Subcutaneous adipose tissue (tissue), 4 donors: ENCODE results near the gene ARMC3. TPM values are rescaled to one million over a fixed set of nuclear protein-coding genes. Genes with fewer than 3 reads are reported as not detected.

Experiments used
- CTCF ChIP-seq: fragments of 450-650 bp; IDR thresholded peaks from one replicate; pipeline ENCODE4 v1.5.1; 2016; ENCODE audit warnings: low read depth, mild to moderate bottlenecking, control low read depth, antibody characterized with exemption, moderate library complexity
- total RNA-seq, 4 donors: library from RNA; depleted of rRNA; stranded (reverse); fragments of >200 nt; gene quantifications; one replicate each; pipeline ENCODE4 v1.1.0, GENCODE V29; 2016

The ARMC3 gene
- total RNA-seq, 4 donors from 2014 or later: not detected

GRCh38 chr10:23051855-23052331 is 124.0 kb downstream of the ARMC3 start:
- TF ChIP-seq CTCF: no peak

GRCh38 chr10:23053036-23053435 is 125.2 kb downstream of the ARMC3 start:
- TF ChIP-seq CTCF: no peak

DNA sequence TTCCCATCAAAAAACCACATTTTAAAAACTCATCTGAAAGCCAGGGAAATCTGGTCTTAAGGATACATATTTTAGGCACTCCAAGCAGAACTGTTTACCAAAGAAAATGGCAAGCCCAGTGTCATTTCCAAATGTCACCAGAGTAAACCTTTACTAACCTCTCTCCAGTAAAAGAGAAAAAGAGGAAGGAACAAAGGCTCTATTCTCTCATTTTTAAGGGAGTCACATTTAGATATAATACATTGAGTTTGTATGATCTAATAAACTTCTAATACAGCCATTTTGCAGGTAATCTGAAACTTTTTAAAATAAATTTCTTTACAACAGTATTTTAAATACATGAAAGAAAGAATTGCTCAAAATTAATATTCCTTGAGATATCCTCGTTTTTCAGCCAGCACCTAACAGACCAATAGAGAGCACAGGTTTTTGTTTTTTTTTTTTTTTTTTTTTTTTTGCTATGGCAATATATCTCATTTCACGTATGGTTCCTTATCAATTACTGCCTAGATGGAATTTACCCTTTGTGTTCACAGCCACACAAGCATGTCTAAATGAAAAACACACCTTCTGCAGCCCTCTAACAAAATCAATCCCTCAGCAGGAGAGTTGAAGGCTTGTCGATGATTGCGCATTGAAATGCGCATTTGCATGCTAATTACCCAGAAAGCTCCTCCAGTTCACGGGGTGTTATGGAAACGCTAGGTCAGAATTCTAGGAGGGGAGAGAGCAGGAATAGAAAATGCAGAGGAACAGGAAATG is 127.8 kb downstream of the ARMC3 start:
- TF ChIP-seq CTCF: no peak

- no peak for TF ChIP-seq CTCF
These were observed 128.3 kb downstream of the ARMC3 start for GRCh38 chr10:23056186-23056579.

- no peak for TF ChIP-seq CTCF
These were observed 130.5 kb downstream of the ARMC3 start for GRCh38 chr10:23058366-23058765.

GRCh38 chr10:23060918-23061317 is 133.1 kb downstream of the ARMC3 start:
- no peak for TF ChIP-seq CTCF

- TF ChIP-seq CTCF: no peak
These were observed 135.5 kb downstream of the ARMC3 start for GRCh38 chr10:23063045-23063972.
